GM18520 (cell line): ENCODE measurements around the gene PTPRT.

Experiments
- ATAC-seq: cut with Tn5 transposase; IDR thresholded peaks from one replicate; pipeline ENCODE4 v1.9.1; 2021; ENCODE audit not compliant: unreplicated experiment

The PTPRT gene

GRCh38 chr20:42492290-42492689, 697.4 kb downstream of the PTPRT start:
- ATAC-seq, result no peak

GRCh38 chr20:42485556-42485955, 704.1 kb downstream of the PTPRT start:
- no peak for ATAC-seq

GRCh38 chr20:42484790-42485375, 704.8 kb downstream of the PTPRT start:
- no peak for ATAC-seq

GRCh38 chr20:42484335-42484734, 705.4 kb downstream of the PTPRT start:
- ATAC-seq, result no peak

- no peak for ATAC-seq
Observed at GRCh38 chr20:42483730-42484303, 705.9 kb downstream of the PTPRT start.

- ATAC-seq, result no peak
Observed at GRCh38 chr20:42482808-42483207, 706.9 kb downstream of the PTPRT start.

GRCh38 chr20:42475773-42476172, 713.9 kb downstream of the PTPRT start:
- no peak for ATAC-seq

- ATAC-seq, result no peak
Observed at GRCh38 chr20:42474646-42475045, 715.1 kb downstream of the PTPRT start.

GRCh38 chr20:42472198-42472597, 717.5 kb downstream of the PTPRT start:
- ATAC-seq, result no peak

GRCh38 chr20:42461965-42462593, 727.6 kb downstream of the PTPRT start:
- ATAC-seq, result no peak

GRCh38 chr20:42461291-42461690, 728.4 kb downstream of the PTPRT start:
- ATAC-seq, result no peak

- no peak for ATAC-seq
Observed at GRCh38 chr20:42447270-42447669, 742.4 kb downstream of the PTPRT start.

- ATAC-seq, result no peak
Observed at GRCh38 chr20:42444799-42445198, 744.9 kb downstream of the PTPRT start.

- ATAC-seq, result no peak
Observed at GRCh38 chr20:42443200-42443599, 746.5 kb downstream of the PTPRT start.

GRCh38 chr20:42442716-42443115, 747.0 kb downstream of the PTPRT start:
- no peak for ATAC-seq

- no peak for ATAC-seq
Observed at GRCh38 chr20:42441864-42442331, 747.8 kb downstream of the PTPRT start.

- ATAC-seq, result no peak
Observed at GRCh38 chr20:42441196-42441863, 748.4 kb downstream of the PTPRT start.

- ATAC-seq, result no peak
Observed at GRCh38 chr20:42435230-42435629, 754.5 kb downstream of the PTPRT start.

- no peak for ATAC-seq
Observed at GRCh38 chr20:42432496-42433334, 757.0 kb downstream of the PTPRT start.

- no peak for ATAC-seq
Observed at GRCh38 chr20:42430598-42430997, 759.1 kb downstream of the PTPRT start.
